H7 (cell line): ENCODE measurements around the gene COPE. TPM values are rescaled to one million over a fixed set of nuclear protein-coding genes. Genes with fewer than 3 reads are reported as not detected.
"Not testable (repeated sequence)": the region's sequence is repeated elsewhere in the genome, so short reads cannot be mapped to it uniquely, and the experiment has no call there.

Experiments used
- DNase-seq: peaks from one replicate; pipeline ENCODE4 v3.0.0; 2012
- H3K27me3 ChIP-seq: 2 replicates; pipeline ENCODE4 v1.6.0; 2011; ENCODE audit warnings: mild to moderate bottlenecking, low read length; ENCODE audit not compliant: control insufficient read depth, insufficient read depth
- H3K36me3 ChIP-seq: replicated peaks from 2 replicates; pipeline ENCODE4 v1.5.1; 2011; ENCODE audit warnings: low read length; ENCODE audit not compliant: control insufficient read depth, insufficient read depth
- H3K4me3 ChIP-seq: 2 replicates; pipeline ENCODE4 v1.5.1; 2011; ENCODE audit warnings: low read depth, mild to moderate bottlenecking, control low read depth, low read length, moderate library complexity; ENCODE audit not compliant: insufficient read depth
- total RNA-seq: library from RNA; depleted of rRNA; stranded (reverse); fragments of >200 nt; shearing (Covaris generic); gene quantifications from 2 replicates; pipeline ENCODE4 v1.2.3, GENCODE V29; 2014

Gene COPE
- total RNA-seq, 1 experiment from 2014 or later: 306 TPM

- Histone ChIP-seq H3K27me3 (no peaks in the 10 kb centered on the region), H3K4me3 (no peak overlapping the region), H3K36me3 (no peaks in the 10 kb centered on the region; the same call in none of the 2 replicates)
- DNase-seq: no peak
These were observed 12.3 kb downstream of the COPE start for GRCh38 chr19:18906605-18907519.

GRCh38 chr19:18905513-18906236, 13.5 kb downstream of the COPE start:
- no peaks in the 10 kb centered on the region; the same call in none of the 2 replicates for H3K36me3 ChIP-seq
- DNase-seq: no peak
- no peaks in the 10 kb centered on the region for H3K27me3 ChIP-seq
- H3K4me3 ChIP-seq: no peak overlapping the region

- DNase-seq: no peak
- Histone ChIP-seq H3K27me3 (no peaks in the 10 kb centered on the region), H3K36me3 (no peaks in the 10 kb centered on the region; the same call in none of the 2 replicates), H3K4me3 (no peak overlapping the region)
These were observed 14.1 kb downstream of the COPE start for GRCh38 chr19:18905058-18905456.

GRCh38 chr19:18904334-18905057, 14.7 kb downstream of the COPE start:
- H3K4me3 ChIP-seq: no peak overlapping the region
- H3K27me3 ChIP-seq: no peaks in the 10 kb centered on the region
- DNase-seq: no peak
- H3K36me3 ChIP-seq: no peaks in the 10 kb centered on the region; the same call in none of the 2 replicates

- Histone ChIP-seq H3K27me3 (no peaks in the 10 kb centered on the region), H3K4me3 (no peak overlapping the region), H3K36me3 (no peaks in the 10 kb centered on the region; the same call in none of the 2 replicates)
- DNase-seq: no peak
These were observed 15.8 kb downstream of the COPE start for GRCh38 chr19:18903156-18904037.

GRCh38 chr19:18902519-18902918, 16.7 kb downstream of the COPE start:
- not testable (repeated sequence) for H3K27me3 ChIP-seq, H3K4me3 ChIP-seq, DNase-seq, H3K36me3 ChIP-seq

GRCh38 chr19:18901491-18901890, 17.7 kb downstream of the COPE start:
- Histone ChIP-seq H3K4me3 (no peak overlapping the region), H3K36me3 (no peaks in the 10 kb centered on the region; the same call in none of the 2 replicates), H3K27me3 (peaks cover 2% of the 10 kb centered on the region; the same call in 1 of the 2 replicates)
- no peak for DNase-seq

GRCh38 chr19:18900700-18901481, 18.3 kb downstream of the COPE start:
- Histone ChIP-seq H3K4me3 (no peak overlapping the region), H3K27me3 (peaks cover 4% of the 10 kb centered on the region; the same call in 1 of the 2 replicates), H3K36me3 (no peaks in the 10 kb centered on the region; the same call in none of the 2 replicates)
- DNase-seq: no peak

GRCh38 chr19:18899624-18900560, 19.3 kb downstream of the COPE start:
- DNase-seq: no peak
- H3K27me3 ChIP-seq: peaks cover 12% of the 10 kb centered on the region; the same call in 1 of the 2 replicates
- no peaks in the 10 kb centered on the region; the same call in 1 of the 2 replicates for H3K36me3 ChIP-seq
- H3K4me3 ChIP-seq: no peak overlapping the region

- Histone ChIP-seq H3K36me3 (no peaks in the 10 kb centered on the region; the same call in 1 of the 2 replicates), H3K4me3 (no peak overlapping the region), H3K27me3 (peaks cover 16% of the 10 kb centered on the region; the same call in 1 of the 2 replicates)
- peak; percentile 70 for DNase-seq
These were observed 20.4 kb downstream of the COPE start for GRCh38 chr19:18898607-18899408.

GRCh38 chr19:18898081-18898606, 21.0 kb downstream of the COPE start:
- Histone ChIP-seq H3K36me3 (no peaks in the 10 kb centered on the region; the same call in 1 of the 2 replicates), H3K4me3 (no peak overlapping the region), H3K27me3 (peaks cover 16% of the 10 kb centered on the region; the same call in 1 of the 2 replicates)
- DNase-seq: no peak
